K562 (cell line): ENCODE data around the gene SLC30A1. TPM values are rescaled to one million over a fixed set of nuclear protein-coding genes. Genes with fewer than 3 reads are reported as not detected.

Source experiments
- AFF1 ChIP-seq, 2 experiments: fragments of 450-650 bp; IDR thresholded peaks; 2 replicates each; pipeline ENCODE4 v1.6.1; 2018; ENCODE audit warnings: mild to moderate bottlenecking in 2 of 2, low read depth in 1 of 2; ENCODE audit not compliant: partially characterized antibody in 2 of 2
- BCOR ChIP-seq: fragments of 450-650 bp; IDR thresholded peaks from 2 replicates; pipeline ENCODE4 v1.6.1; 2016
- CLOCK ChIP-seq: fragments of 250-450 bp; sonication (Bioruptor Pico); IDR thresholded peaks from 2 replicates; pipeline ENCODE4 v1.4.0; 2020; ENCODE audit warnings: mild to moderate bottlenecking, moderate library complexity, borderline replicate concordance
- NR2C2 ChIP-seq, 2 experiments: fragments of 200-800 bp in 1 of 2; sonication (Bioruptor generic) in 1 of 2; sonication (generic) in 1 of 2; formaldehyde crosslinking in 1 of 2; IDR thresholded peaks; 2 replicates each; pipeline versions ENCODE4 v1.6.1 to v1.8.0; 2016 to 2022; ENCODE audit warnings: mild to moderate bottlenecking in 1 of 2, missing compliant biosample characterization in 1 of 2, missing genetic modification characterization in 1 of 2, missing genetic modification reagents in 1 of 2
- PATZ1 ChIP-seq: fragments of 250-450 bp; sonication (Bioruptor Pico); IDR thresholded peaks from 2 replicates; pipeline ENCODE4 v1.5.0; 2020; ENCODE audit warnings: mild to moderate bottlenecking, borderline replicate concordance
- STAT6 ChIP-seq: sonication (generic); formaldehyde crosslinking; IDR thresholded peaks from 2 replicates; pipeline ENCODE4 v1.8.1; 2023; ENCODE audit warnings: mild to moderate bottlenecking, missing genetic modification reagents
- polyA plus RNA-seq, 8 experiments: library from polyadenylated mRNA; depleted of rRNA in 4 of 8; stranded (reverse) in 5 of 8; unstranded in 3 of 8; fragments of >200 nt; fragmentation: Nextera tagmentation in 2 of 8; fragmentation: Illumina TruSeq in 1 of 8; extraction: Ambion mirVana in 2 of 8; extraction: Trizol in 1 of 8; gene quantifications; 2 replicates each; pipeline versions ENCODE4 v1.2.1 to v1.2.3, GENCODE V29; 2011 to 2014; ENCODE audit warnings: inconsistent platforms in 1 of 8, missing spikeins in 1 of 8
- total RNA-seq, 7 experiments: library from RNA; depleted of rRNA in 6 of 7; stranded (reverse); fragments of >200 nt in 6 of 7; fragmentation: Illumina TruSeq in 2 of 7; extraction: Trizol in 2 of 7; gene quantifications; 2 replicates each; pipeline versions ENCODE4 v1.2.1 to v1.2.3, GENCODE V29; 2011 to 2021; ENCODE audit warnings: low replicate concordance in 1 of 7

Gene SLC30A1
- total and polyA plus RNA-seq, 9 of the 15 experiments (the other 6 are each of a cell fraction or from before 2014, with no cell fraction given), result 4.1 to 14.4 (median 6.6) TPM

- no peak for TF ChIP-seq CLOCK (CRISPR knock-in tag)
- no peak for TF ChIP-seq AFF1 (IDR thresholded peaks at IDR 0.05; ENCODE audit: low read depth in 1 of 2, partially characterized antibody in 2 of 2)
- TF ChIP-seq NR2C2 (CRISPR knock-in tag; IDR thresholded peaks at IDR 0.05), result no peak
- TF ChIP-seq NR2C2 (tag; IDR thresholded peaks at IDR 0.05), result no peak
- no peak for TF ChIP-seq STAT6 (CRISPR knock-in tag)
- TF ChIP-seq BCOR, result no peak
- no peak for TF ChIP-seq PATZ1
Observed at GRCh38 chr1:211589782-211590721, 11.1 kb upstream of the SLC30A1 start (continued).
